SU-DHL-6 (cell line): Measurements from ENCODE around the gene SF3B3.

Experiments
- H2AFZ ChIP-seq: fragments of 200-600 bp; sonication (generic); 2 replicates; pipeline ENCODE4 v1.6.1; 2014; ENCODE audit warnings: low read depth, mild to moderate bottlenecking, moderate library complexity, mixed read lengths, antibody characterized with exemption, low read length; ENCODE audit not compliant: severe bottlenecking
- H3F3A ChIP-seq: fragments of 200-600 bp; shearing (Covaris generic); 2 replicates; pipeline ENCODE4 v1.6.0; 2016; ENCODE audit warnings: antibody characterized with exemption, mild to moderate bottlenecking; ENCODE audit not compliant: insufficient read depth
- H3K27ac ChIP-seq: fragments of 200-600 bp; sonication (generic); 2 replicates; pipeline ENCODE4 v1.5.1; 2016; ENCODE audit warnings: low read depth, mild to moderate bottlenecking, low read length, moderate library complexity, mixed read lengths
- H3K27me3 ChIP-seq: fragments of 200-600 bp; sonication (generic), shearing (Covaris generic); 2 replicates; pipeline ENCODE4 v1.6.0; 2014; ENCODE audit warnings: mild to moderate bottlenecking, low read length
- H3K36me3 ChIP-seq: fragments of 200-600 bp; sonication (generic); 2 replicates; pipeline ENCODE4 v1.6.1; 2014; ENCODE audit warnings: mild to moderate bottlenecking, low read length, mixed read lengths
- H3K4me2 ChIP-seq: fragments of 300-600, 200-600 bp; shearing (Covaris generic), sonication (generic); 2 replicates; pipeline ENCODE4 v1.6.0; 2014; ENCODE audit warnings: low read length, low read depth, mild to moderate bottlenecking; ENCODE audit not compliant: poor library complexity, severe bottlenecking
- H3K4me3 ChIP-seq: fragments of 200-600 bp; sonication (generic); 2 replicates; pipeline ENCODE4 v1.5.1; 2014; ENCODE audit warnings: antibody characterized with exemption, low read length, mild to moderate bottlenecking, mixed read lengths; ENCODE audit not compliant: insufficient read depth, poor library complexity, severe bottlenecking
- H3K79me2 ChIP-seq: fragments of 200-600 bp; sonication (generic); 2 replicates; pipeline ENCODE4 v1.6.1; 2014; ENCODE audit warnings: mild to moderate bottlenecking, low read length, moderate library complexity; ENCODE audit not compliant: insufficient read depth
- H3K9ac ChIP-seq: fragments of 200-600 bp; sonication (generic); 2 replicates; pipeline ENCODE4 v1.7.0; 2014; ENCODE audit warnings: mild to moderate bottlenecking, low read length
- H3K9me2 ChIP-seq: fragments of 200-600 bp; sonication (generic); replicated peaks from 2 replicates; pipeline ENCODE4 v1.6.1; 2014; ENCODE audit warnings: low read length; ENCODE audit not compliant: insufficient read depth
- H3K9me3 ChIP-seq: fragments of 200-600 bp; sonication (generic); 2 replicates; pipeline ENCODE4 v1.6.1; 2014; ENCODE audit warnings: low read length, mixed read lengths; ENCODE audit not compliant: insufficient read depth
- H4K20me1 ChIP-seq: fragments of 200-600 bp; sonication (generic); 2 replicates; pipeline ENCODE4 v1.6.1; 2014; ENCODE audit warnings: low read depth, mild to moderate bottlenecking, antibody characterized with exemption, low read length, moderate library complexity, mixed read lengths
- CTCF ChIP-seq: fragments of 200-600 bp; sonication (generic); IDR thresholded peaks from one replicate; pipeline ENCODE4 v1.5.1; 2017; ENCODE audit warnings: antibody characterized with exemption, mild to moderate bottlenecking, low read length, moderate library complexity; ENCODE audit not compliant: insufficient read depth, poor library complexity, severe bottlenecking
- EZH2phosphoT487 ChIP-seq: fragments of 200-600 bp; sonication (generic), shearing (Covaris generic); conservative IDR thresholded peaks from 2 replicates; pipeline ENCODE4 v1.6.1; 2018; ENCODE audit warnings: mild to moderate bottlenecking, antibody characterized with exemption, low read length, moderate library complexity, mixed read lengths

The SF3B3 gene

GRCh38 chr16:70591615-70592014 lies 68.0 kb downstream of the SF3B3 start:
- no peak overlapping the region for H3K4me3 ChIP-seq

GRCh38 chr16:70592106-70592571 lies 68.5 kb downstream of the SF3B3 start:
- H3K79me2 ChIP-seq: no peaks in the 10 kb centered on the region
- TF ChIP-seq EZH2phosphoT487: no peak
- no peak for TF ChIP-seq CTCF
- no peaks in the 10 kb centered on the region for H3K9me3 ChIP-seq
- H3K9ac ChIP-seq: no peak overlapping the region
- no peaks in the 10 kb centered on the region for H4K20me1 ChIP-seq
- H3K36me3 ChIP-seq: no peaks in the 10 kb centered on the region
- H3K9me2 ChIP-seq: no peaks in the 10 kb centered on the region
- no peak overlapping the region for H3K4me3 ChIP-seq
- no peaks in the 10 kb centered on the region for H3K27me3 ChIP-seq
- H3K4me2 ChIP-seq: no peak overlapping the region
- H3K27ac ChIP-seq: no peak overlapping the region
- H2AFZ ChIP-seq: no peak overlapping the region
- H3F3A ChIP-seq: no peaks in the 10 kb centered on the region

More at GRCh38 chr16:70591615-70592014, 68.0 kb downstream of the SF3B3 start:
- no peak overlapping the region for H3K4me2 ChIP-seq
- TF ChIP-seq EZH2phosphoT487 (no peak), CTCF (no peak)
- H2AFZ ChIP-seq: no peak overlapping the region
- H3F3A ChIP-seq: no peaks in the 10 kb centered on the region
- no peaks in the 10 kb centered on the region for H4K20me1 ChIP-seq
- no peak overlapping the region for H3K27ac ChIP-seq
- H3K27me3 ChIP-seq: no peaks in the 10 kb centered on the region
- H3K79me2 ChIP-seq: no peaks in the 10 kb centered on the region
- no peaks in the 10 kb centered on the region for H3K9me3 ChIP-seq
- H3K9ac ChIP-seq: no peak overlapping the region
- H3K9me2 ChIP-seq: no peaks in the 10 kb centered on the region
- no peaks in the 10 kb centered on the region for H3K36me3 ChIP-seq

- H3K9me2 ChIP-seq: no peaks in the 10 kb centered on the region
- no peak overlapping the region for H3K27ac ChIP-seq
- H3K4me3 ChIP-seq: no peak overlapping the region
- no peak overlapping the region for H3K4me2 ChIP-seq
- no peaks in the 10 kb centered on the region for H3K9me3 ChIP-seq
- H4K20me1 ChIP-seq: no peaks in the 10 kb centered on the region
- H3K79me2 ChIP-seq: no peaks in the 10 kb centered on the region
- TF ChIP-seq EZH2phosphoT487: no peak
- H2AFZ ChIP-seq: no peak overlapping the region
- no peaks in the 10 kb centered on the region for H3K36me3 ChIP-seq
- H3K27me3 ChIP-seq: no peaks in the 10 kb centered on the region
- no peak overlapping the region for H3K9ac ChIP-seq
- H3F3A ChIP-seq: no peaks in the 10 kb centered on the region
Measured at GRCh38 chr16:70593544-70593943, 69.9 kb downstream of the SF3B3 start.

- Histone ChIP-seq H3K9me3 (no peaks in the 10 kb centered on the region), H3K9me2 (no peaks in the 10 kb centered on the region), H4K20me1 (no peaks in the 10 kb centered on the region), H3K27ac (no peak overlapping the region), H3K4me2 (no peak overlapping the region), H3K27me3 (no peaks in the 10 kb centered on the region), H3K4me3 (no peak overlapping the region), H3F3A (no peaks in the 10 kb centered on the region), H3K36me3 (no peaks in the 10 kb centered on the region), H3K9ac (no peak overlapping the region), H3K79me2 (no peaks in the 10 kb centered on the region), H2AFZ (no peak overlapping the region)
- TF ChIP-seq CTCF (no peak), EZH2phosphoT487 (no peak)
Measured at GRCh38 chr16:70594569-70594968, 71.0 kb downstream of the SF3B3 start.
